GM12873 (cell line): ENCODE measurements around the gene HCN2.

Experiments used
- TF ChIP-seq, protein P1 (sequence below): IDR thresholded peaks from 2 replicates; pipeline ENCODE4 v1.5.1; 2012; ENCODE audit warnings: low read depth, mild to moderate bottlenecking, moderate library complexity, low read length, control low read depth; ENCODE audit not compliant: insufficient read depth; ENCODE audit errors: missing control alignments

HCN2 gene

DNA sequence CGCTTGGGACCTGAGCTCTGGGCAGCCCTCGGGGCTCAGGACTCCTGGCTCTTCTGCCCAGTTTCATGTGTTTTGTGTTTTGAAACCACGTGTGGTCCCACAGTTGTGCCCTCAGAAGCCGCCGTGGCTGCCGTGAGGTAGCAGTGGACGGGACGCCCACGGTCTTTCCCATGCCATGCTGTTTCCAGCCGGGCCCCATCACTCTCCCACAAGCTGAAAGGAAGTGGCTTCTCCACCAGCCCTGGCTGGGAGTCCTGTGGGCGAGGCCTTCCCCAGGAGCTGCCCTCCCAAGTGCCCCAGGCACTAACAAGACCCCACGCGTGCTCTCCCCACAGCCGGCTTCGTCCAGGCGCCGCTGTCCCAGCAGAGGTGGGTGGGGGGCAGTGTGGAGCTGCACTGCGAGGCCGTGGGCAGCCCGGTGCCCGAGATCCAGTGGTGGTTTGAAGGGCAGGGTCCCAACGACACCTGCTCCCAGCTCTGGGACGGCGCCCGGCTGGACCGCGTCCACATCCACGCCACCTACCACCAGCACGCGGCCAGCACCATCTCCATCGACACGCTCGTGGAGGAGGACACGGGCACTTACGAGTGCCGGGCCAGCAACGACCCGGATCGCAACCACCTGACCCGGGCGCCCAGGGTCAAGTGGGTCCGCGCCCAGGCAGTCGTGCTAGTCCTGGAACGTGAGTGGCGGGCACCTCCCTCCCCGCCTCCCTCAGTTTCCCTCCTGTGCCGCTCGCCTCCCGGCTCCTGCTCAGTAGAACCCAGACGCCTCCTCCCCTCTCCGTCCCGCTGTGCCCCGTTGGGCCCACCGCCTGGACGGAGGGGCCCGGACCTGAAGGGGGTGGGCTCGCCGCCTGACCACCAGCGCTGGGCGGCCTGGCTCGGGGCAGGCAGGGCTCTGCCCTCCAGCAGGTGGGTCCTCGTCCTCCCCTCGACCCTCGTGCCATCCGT is 12.0 kb upstream of the HCN2 start:
- TF ChIP-seq, protein P1, sequence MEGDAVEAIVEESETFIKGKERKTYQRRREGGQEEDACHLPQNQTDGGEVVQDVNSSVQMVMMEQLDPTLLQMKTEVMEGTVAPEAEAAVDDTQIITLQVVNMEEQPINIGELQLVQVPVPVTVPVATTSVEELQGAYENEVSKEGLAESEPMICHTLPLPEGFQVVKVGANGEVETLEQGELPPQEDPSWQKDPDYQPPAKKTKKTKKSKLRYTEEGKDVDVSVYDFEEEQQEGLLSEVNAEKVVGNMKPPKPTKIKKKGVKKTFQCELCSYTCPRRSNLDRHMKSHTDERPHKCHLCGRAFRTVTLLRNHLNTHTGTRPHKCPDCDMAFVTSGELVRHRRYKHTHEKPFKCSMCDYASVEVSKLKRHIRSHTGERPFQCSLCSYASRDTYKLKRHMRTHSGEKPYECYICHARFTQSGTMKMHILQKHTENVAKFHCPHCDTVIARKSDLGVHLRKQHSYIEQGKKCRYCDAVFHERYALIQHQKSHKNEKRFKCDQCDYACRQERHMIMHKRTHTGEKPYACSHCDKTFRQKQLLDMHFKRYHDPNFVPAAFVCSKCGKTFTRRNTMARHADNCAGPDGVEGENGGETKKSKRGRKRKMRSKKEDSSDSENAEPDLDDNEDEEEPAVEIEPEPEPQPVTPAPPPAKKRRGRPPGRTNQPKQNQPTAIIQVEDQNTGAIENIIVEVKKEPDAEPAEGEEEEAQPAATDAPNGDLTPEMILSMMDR = no peak

GRCh38 chr19:579111-579841 is 10.4 kb upstream of the HCN2 start:
- TF ChIP-seq, protein P1 = no peak

- TF ChIP-seq, protein P1 = no peak
Measured at GRCh38 chr19:579842-580155, 9.9 kb upstream of the HCN2 start.

DNA sequence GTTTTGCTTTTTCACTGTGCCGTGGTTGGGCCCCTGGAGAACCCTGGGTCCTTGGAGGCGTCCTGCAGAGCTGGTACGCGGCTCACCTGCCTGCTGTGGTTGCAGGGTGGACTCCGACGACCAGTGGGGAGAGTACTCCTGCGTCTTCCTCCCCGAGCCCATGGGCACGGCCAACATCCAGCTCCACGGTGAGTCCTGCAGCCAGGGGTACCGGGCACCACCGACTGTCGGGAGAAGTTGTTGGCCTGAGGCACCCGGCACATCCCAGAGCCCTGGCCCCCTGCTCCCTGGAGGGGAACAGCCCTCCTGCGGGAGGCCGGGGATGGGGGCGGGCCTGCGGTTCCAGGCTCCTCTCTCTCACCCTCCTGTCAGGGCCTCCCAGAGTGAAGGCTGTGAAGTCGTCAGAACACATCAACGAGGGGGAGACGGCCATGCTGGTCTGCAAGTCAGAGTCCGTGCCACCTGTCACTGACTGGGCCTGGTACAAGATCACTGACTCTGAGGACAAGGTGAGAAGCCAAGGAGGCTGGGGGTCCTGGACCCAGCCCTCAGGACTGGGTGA is 9.3 kb upstream of the HCN2 start:
- TF ChIP-seq, protein P1 = no peak

DNA sequence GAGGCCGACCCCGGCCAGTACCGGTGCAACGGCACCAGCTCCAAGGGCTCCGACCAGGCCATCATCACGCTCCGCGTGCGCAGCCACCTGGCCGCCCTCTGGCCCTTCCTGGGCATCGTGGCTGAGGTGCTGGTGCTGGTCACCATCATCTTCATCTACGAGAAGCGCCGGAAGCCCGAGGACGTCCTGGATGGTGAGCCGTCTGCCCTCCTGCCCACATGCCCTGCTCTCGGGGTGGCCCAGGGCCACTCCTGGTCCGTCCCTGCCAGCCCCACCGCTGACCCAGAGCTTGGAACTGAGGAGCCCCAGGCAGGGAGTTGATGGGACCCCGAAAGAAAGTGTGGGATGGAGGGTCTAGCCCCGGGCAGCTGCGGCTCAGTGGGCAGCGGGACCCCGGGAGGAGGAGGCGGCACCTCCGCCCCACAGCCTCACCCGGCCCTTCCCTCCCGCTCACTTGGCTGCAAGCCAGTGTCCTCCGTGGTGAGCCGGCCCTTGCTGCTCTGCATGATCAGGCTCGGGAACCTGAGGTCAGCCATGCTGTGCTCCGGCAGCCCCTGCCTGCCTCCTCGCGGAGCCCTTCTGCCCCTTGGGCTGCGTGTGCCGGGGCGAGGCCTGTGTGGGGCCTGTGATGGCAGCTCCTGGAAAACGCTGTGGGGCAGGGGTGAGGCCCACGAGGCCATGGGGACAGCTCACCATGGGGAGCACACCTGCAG is 8.1 kb upstream of the HCN2 start:
- TF ChIP-seq, protein P1 = no peak

DNA sequence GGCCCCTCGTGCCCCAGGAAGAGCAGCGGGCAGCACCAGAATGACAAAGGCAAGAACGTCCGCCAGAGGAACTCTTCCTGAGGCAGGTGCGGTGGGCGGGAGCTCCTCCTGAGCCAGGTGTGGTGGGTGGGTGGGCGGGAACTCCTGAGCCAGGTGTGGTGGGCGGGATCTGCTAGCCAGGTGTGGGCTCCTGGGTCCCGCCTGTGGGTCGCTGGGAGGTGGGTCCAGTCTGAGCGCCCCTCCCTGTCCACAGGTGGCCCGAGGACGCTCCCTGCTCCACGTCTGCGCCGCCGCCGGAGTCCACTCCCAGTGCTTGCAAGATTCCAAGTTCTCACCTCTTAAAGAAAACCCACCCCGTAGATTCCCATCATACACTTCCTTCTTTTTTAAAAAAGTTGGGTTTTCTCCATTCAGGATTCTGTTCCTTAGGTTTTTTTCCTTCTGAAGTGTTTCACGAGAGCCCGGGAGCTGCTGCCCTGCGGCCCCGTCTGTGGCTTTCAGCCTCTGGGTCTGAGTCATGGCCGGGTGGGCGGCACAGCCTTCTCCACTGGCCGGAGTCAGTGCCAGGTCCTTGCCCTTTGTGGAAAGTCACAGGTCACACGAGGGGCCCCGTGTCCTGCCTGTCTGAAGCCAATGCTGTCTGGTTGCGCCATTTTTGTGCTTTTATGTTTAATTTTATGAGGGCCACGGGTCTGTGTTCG is 7.0 kb upstream of the HCN2 start:
- TF ChIP-seq, protein P1 = no peak
